Measurements from ENCODE around the gene ATP8B4.
A peak's percentile ranks its signal among the peaks of the same experiment; 100 is the strongest.
"Not testable (repeated sequence)": the region's sequence is repeated elsewhere in the genome, so short reads cannot be mapped to it uniquely, and the experiment has no call there.

The ATP8B4 gene

GRCh38 chr15:50107591-50108408 lies 11.2 kb downstream of the ATP8B4 start:
- DNase-seq, result peak in 1 of 5 experiments; percentile 88

GRCh38 chr15:50107157-50107556 lies 11.9 kb downstream of the ATP8B4 start:
- peak in 1 of 5 experiments; percentile 58 for DNase-seq

DNA sequence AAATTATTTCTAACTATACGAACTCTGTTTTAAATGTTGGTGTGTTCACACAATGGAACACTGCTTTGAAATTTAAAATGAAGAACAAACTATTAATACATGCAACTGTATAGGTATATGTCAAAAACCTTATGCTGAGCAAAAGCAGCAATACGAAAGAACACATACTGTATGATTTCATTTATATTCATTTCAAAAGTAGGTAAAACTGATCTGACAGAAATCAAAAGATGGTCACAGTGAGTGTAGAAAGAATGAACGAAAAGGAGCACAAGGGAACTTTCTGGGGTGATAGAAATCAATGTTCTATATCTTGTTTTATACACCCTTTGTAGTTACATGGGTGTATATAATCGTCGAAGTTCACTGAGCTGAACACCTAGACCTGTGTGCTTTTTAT lies 12.6 kb downstream of the ATP8B4 start:
- peak in 1 of 5 experiments; percentile 38 for DNase-seq

DNA sequence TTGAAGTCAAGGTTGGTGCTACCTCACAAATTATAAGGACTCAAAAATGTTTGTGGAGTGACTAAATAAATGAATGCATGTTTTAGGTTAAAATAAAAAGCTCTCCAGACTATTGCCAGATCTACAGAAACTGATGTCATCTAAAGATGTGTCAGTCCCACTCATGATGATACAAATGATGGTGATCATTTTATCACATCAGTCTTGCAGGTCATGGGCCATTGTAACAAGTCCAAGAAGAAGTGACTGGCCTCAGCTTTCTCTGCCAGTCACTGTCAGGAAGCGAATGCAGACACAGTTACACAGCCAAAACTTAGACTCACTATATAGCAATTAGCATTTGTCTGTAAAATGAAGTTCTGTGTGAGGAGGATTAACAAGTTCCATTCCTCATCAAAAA lies 18.5 kb downstream of the ATP8B4 start:
- no peak for DNase-seq

DNA sequence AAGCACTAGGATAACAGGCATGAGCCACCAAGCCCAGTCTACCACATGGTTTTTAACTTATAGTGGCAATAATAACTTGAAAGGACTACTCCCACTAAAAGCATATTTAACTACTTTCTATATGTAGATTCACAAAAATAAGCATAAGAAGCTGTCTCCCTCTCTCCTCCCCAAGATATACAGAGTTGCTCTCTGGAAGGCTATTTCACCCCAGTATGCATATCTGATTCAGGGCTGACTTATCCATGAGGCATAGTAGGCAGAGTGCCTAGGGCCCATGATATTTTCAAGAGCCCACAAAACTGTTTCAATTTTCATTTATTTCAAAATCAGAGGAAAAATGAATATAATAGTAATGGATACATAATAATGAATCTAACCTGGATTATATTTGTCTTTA lies 20.5 kb downstream of the ATP8B4 start:
- no peak for DNase-seq

- DNase-seq, result no peak
Observed at GRCh38 chr15:50095938-50096821, 22.9 kb downstream of the ATP8B4 start.

- not testable (repeated sequence) for DNase-seq
Observed at GRCh38 chr15:50089386-50089785, 29.6 kb downstream of the ATP8B4 start.

DNA sequence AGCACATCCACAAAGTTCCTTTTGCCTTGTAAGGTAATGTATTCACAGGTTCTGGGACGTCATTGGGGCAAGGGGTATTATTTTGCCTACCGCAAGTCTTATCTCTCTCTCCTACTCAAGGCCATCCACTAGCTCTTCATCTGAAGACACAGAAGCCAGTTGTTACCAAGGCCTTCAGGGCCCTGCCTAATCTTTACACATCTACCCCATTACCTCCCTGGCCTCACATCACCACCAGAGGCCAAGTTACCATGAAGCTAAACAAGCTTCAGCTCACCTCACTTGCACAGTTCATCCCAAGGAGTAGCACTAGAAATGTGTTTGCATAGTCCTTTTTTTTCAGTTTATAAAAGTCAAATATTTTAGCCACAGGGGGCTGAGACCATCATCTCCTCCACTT lies 34.1 kb downstream of the ATP8B4 start:
- DNase-seq, result no peak

- DNase-seq, result no peak
Observed at GRCh38 chr15:50083424-50084025, 35.5 kb downstream of the ATP8B4 start.

DNA sequence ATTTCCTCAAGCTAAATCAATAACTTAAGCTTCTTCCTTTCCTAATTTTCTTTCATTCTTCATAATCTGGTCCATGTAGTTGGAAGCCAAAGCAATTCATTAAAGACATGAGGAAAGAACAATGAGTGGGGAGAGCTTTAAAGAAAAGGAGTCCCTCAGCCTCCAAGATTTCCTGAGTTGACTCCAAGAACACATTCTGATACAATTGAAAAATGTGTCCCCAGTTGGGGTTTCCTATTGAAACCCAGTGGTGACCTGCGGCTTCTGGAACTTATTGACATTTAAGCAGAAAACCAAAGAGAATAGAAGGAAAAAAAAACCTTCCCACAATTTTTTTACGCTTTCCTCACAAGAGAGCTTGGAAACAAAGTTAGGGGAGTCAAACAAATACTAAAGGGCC lies 37.0 kb downstream of the ATP8B4 start:
- DNase-seq, result no peak

GRCh38 chr15:50077651-50078050 lies 41.4 kb downstream of the ATP8B4 start:
- DNase-seq, result no peak

DNA sequence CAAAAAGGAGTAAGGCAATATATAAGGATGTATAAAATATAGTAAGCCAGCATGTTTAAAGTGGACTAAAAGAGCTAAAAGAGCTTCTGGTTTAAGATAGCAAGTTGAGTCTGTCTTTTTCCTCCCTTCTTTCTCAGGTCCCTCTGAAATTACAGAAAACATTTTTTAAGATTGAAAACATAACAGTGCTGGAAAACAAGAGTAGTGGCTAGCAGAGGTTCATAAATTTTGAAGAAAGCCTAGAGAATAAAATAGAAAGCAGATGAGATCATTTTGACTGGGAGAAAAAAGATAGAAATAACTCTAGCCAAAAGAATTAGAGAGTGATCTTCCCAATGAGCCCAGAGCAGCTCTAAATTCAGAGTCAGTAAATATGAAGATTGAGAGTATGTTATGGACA lies 41.9 kb downstream of the ATP8B4 start:
- DNase-seq, result no peak

- no peak for DNase-seq
Observed at GRCh38 chr15:50075319-50075718, 43.7 kb downstream of the ATP8B4 start.

- no peak for DNase-seq
Observed at GRCh38 chr15:50071551-50072258, 47.3 kb downstream of the ATP8B4 start.

DNA sequence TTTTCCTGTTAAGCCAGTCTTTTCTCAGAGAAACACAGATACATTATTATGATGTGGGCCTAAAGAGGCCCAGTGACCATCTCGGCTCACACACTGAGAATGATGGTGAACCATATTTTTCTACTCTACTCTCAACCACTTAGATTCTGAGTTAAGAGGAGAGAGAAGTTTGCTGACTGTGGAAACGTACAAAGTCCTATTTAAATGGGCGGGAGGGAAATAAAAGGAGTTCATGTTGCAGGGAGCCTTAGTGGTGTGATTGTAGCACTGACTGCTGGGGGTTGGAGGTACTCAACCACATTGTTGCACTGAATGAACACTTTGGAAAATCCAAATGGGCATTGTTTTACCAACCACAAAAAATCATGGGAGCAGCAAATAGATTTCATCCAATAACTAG lies 51.0 kb downstream of the ATP8B4 start:
- no peak for DNase-seq

DNA sequence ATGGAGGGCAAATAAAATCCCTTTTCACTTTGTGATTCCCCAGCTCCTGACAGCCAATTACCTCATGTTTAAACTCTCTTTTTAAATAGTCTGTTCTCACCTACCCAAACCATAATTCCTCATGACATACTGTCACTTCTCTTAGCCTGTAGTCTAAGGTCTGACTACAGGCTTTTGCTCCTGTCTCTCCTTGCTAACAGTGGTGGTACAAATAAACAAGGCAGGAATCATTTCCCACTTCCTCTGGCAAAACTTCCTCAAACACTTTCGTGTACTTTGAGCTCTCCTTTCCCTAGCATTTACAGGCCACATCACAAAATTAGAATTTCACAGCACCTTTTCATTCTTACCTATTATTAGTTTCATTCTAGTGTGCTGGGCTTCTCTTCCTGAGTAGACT lies 51.8 kb downstream of the ATP8B4 start:
- no peak for DNase-seq

DNA sequence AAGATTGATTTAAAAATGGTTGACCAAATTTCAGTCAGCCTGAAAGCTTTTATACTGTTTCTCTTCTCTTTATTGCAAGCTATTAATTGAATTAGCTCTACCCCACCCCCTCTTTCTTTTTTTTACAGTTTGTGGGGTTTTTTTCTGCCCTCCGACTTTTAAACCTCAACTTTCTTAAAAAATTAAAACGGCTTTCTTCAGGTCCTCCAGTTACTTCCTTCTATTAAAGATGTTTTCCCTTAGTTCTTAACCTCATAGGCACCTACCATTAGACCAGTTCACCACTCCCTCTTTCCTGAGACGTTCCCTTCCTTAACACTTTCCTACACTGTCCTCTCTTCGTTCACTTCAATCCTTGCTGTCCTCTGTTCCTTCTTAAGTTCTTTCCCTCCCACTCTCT lies 52.4 kb downstream of the ATP8B4 start:
- no peak for DNase-seq

DNA sequence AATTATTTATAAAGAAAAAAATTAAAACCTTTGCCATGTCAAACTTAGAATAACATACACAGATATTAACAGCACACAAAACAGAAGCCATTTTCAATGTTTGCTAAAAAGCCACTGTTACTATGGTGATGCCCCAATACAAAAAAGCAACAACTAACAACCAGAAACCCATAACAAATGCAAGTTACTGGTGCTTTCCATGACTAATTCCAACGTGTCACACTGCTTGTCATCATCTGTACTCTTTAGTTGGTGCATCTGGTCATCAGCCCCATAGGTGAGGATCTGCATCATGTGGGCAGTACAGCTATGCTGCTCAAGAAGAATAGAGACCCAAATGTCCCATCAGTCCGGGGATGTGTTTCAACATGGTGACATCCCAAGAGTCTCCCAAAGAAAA lies 52.8 kb downstream of the ATP8B4 start:
- peak in 1 of 5 experiments; percentile 62 for DNase-seq

- no peak for DNase-seq
Observed at GRCh38 chr15:50065279-50065678, 53.8 kb downstream of the ATP8B4 start.

DNA sequence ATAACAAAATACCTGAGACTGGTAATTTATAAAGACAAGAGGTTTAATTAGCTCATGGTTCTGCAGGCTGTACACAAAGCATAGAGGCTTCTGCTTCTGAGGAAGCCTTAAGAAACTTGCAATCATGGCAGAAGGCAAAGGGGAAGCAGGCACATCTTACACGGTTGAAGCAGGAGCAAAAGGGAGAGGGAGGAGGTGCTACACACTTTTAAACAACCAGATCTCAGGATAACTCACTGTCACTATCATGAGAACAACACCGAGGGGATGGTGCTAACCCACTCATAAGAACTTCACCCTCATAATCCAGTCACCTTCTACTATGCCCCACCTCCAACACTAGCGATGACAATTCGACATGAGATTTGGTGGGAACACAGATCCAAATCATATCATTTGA lies 54.4 kb downstream of the ATP8B4 start:
- no peak for DNase-seq

DNA sequence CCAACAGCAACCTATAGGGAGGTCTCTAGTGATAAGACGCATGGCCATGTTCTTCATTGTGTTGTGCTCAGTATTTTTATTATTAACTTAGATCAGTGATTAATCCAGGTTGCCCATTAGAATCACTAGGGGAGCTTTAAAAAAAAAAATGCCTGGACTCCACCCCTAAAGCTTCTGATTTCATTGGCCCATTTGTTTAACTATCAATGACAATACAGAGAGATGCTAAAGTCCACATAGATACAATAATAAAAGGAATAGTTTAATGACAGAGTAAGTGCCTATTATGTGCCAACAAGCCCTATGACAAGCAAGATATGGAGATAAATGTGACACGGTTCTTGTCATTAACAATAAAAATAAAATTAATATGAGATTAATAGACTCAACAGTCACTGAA lies 55.8 kb downstream of the ATP8B4 start:
- no peak for DNase-seq

- DNase-seq, result no peak
Observed at GRCh38 chr15:50061503-50061902, 57.5 kb downstream of the ATP8B4 start.

DNA sequence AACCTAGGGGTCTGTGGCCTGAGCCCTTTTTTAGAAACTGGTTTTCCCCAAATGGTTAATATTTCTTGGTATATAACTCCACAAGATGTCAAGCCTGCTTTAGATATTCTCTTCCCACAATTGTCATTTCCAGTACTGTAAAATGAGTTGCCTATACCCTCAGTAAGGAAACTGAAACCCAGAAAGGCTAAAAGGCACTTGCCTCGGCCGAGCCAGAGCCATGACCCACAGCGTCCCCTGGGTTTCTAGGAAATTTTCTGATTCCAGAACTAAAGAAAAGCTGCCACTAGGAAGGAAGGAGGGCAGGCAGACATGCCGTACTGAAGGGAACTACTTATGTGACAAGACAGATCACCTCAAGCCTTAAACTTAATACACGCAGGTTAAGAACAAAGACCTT lies 59.1 kb downstream of the ATP8B4 start:
- DNase-seq, result no peak

All from T-helper 2 cell (primary cell).